ENCODE results near the gene LRRC1.

LRRC1 gene

GRCh38 chr6:53896196-53896595 is 101.4 kb downstream of the LRRC1 start:
- DNase-seq: no peak

GRCh38 chr6:53898026-53898795 is 103.4 kb downstream of the LRRC1 start:
- no peak for DNase-seq

DNA sequence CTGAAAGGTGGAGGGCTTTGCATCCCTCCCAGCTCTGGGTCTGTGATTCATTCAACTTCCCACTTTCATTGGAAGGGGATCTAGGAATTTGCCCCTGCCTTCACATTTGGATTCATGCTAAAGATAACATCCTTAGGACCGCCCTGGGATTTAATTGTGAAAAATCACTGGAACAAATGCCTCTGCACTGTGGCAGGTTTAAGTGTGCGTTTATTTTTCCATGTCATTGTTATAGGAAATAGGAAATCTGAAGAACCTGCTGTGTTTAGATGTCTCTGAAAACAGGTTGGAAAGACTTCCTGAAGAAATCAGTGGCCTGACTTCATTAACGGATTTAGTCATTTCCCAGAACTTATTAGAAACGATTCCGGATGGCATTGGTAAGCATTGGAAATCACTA is 104.7 kb downstream of the LRRC1 start:
- DNase-seq: no peak

GRCh38 chr6:53903357-53903756 is 108.6 kb downstream of the LRRC1 start:
- no peak for DNase-seq

DNA sequence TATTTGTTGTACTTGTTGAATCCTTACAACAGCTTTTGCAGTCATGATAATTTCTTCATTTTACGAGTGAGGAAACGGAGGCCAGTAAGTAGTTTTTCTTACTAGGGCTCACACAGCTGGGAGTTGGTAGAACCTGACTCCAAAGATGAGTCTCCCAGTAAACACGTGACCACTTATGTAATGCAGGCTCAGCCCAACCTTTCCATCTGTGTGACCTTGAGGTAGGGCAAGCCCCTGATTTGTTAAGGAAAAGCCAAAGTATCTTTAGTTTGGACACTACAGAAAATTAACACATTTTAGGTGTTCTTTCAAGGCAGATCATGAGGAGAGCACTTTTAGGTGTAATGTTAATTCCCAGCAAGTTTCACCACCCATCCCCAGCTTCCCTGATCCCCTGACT is 111.3 kb downstream of the LRRC1 start:
- DNase-seq: no peak

- no peak for DNase-seq
Observed at GRCh38 chr6:53906842-53907241, 112.0 kb downstream of the LRRC1 start.

GRCh38 chr6:53910834-53911233 is 116.0 kb downstream of the LRRC1 start:
- peak; percentile 35 for DNase-seq

GRCh38 chr6:53912661-53913060 is 117.9 kb downstream of the LRRC1 start:
- no peak for DNase-seq

GRCh38 chr6:53913286-53913685 is 118.5 kb downstream of the LRRC1 start:
- DNase-seq: no peak

- DNase-seq: no peak
Observed at GRCh38 chr6:53915026-53915691, 120.4 kb downstream of the LRRC1 start.

- DNase-seq: no peak
Observed at GRCh38 chr6:53916804-53917463, 122.1 kb downstream of the LRRC1 start.

GRCh38 chr6:53917464-53917842 is 122.6 kb downstream of the LRRC1 start:
- no peak for DNase-seq

DNA sequence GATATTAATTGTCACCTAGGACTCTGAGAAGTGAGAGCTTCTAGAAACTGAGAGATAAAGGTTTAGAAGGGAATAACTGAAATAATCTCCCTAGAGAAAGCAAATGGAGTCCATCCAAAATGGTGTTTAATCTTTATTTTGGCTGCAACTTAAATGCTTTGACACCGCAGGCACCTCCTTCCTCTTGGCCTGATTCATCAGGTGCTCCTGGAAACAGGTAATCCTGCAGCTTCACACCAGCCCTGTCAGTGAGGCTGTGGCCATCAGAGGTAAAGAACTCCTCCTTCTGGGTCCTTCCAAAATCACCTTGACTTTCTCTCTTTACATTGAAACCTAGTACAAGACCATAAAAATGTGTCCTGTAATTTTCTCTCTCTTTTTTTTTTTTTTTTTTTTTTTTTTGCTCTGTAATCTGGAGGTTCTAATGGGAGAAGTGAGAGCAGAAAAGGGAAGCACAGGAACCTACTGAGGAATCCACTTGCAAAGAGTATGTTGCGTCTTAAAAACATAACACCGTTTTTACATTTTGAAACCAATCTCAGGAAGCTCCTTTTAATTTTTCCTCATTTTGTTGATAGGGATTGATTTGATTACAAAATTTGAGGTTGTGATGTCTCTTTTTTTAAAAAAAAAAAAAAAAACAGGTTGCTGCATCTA is 124.2 kb downstream of the LRRC1 start:
- no peak for DNase-seq

DNA sequence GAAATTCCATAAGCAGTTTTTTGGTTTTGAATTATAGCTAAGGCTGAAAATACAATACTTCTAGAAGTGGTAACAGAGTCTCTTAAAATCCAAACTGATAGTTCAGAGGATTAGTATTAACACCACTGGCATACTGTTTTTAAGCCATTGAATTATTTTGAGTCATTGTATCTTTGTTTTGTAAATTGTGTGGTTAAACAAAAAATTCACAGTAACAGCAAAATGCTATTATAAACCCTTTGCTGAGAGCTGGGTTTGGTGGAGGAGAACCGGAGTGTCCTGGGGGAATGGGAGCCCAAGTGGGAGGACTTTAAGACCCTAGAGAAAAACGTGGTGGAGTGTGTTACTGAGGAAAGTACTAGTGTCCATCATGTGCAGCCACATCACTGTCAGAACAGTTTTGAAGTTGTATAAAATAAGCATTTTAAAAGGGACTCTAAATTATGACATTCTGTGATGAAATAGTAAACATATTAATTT is 125.1 kb downstream of the LRRC1 start:
- DNase-seq: no peak

GRCh38 chr6:53920881-53921280 is 126.1 kb downstream of the LRRC1 start:
- no peak for DNase-seq

DNA sequence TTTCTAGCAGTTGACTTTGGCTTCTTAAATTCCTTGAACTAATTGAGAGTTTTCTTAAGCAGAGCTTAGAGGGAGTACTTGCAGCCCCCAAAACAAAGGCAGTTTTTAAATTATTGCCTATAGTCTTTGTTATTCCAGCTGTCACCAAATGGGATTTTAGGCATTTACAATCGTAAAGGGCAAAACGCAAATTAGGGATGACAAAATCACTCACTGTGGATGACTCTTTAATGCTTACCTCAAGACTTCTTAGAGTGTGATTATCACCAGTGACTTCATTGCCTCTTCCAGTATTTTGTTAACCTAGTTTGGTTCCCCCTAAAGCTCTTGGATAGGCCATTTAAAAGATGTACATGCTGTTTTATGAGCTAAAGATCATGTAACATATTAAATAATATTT is 126.8 kb downstream of the LRRC1 start:
- no peak for DNase-seq

- DNase-seq: no peak
Observed at GRCh38 chr6:53922539-53922981, 127.8 kb downstream of the LRRC1 start.

- no peak for DNase-seq
Observed at GRCh38 chr6:53924277-53924676, 129.5 kb downstream of the LRRC1 start.

GRCh38 chr6:53924821-53925422 is 130.1 kb downstream of the LRRC1 start:
- peak; percentile 81 for DNase-seq

DNA sequence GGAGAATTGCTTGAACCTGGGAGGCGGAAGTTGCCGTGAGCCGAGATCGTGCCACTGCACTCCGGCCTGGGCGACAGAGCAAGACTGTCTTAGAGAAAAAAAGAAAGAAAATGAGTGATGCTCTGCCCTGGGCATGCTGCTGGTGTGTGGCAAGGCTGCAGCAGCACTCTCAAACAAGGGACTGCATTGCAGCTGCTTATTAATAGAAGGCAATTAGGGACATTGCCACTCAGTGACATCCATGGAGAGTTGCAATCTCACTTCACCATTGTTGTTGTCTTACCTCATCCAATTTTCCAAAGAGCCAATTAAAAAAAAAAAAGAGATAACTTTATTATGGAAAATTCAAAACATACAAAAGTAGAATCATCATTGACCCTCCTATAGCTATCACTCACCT is 131.1 kb downstream of the LRRC1 start:
- peak; percentile 44 for DNase-seq

DNA sequence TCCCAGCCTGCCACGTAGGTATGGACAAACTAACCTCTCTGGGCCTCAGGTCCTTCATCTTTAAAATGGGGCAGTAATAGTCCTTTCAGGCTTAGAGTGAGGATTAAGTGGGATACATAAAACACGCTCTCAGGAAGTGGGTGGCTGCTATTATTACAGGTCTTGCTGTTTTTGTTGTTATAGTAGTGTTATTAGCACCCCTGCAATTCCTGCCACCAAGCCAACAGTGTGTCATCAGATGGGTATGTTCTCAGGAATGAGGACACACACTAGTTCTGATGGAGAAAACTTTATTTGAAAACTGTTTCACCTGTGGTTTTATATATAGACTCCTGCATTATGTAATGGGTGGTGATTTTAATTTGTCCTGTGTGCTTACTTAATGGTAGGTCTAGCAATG is 131.7 kb downstream of the LRRC1 start:
- peak; percentile 88 for DNase-seq

- no peak for DNase-seq
Observed at GRCh38 chr6:53928641-53929040, 133.8 kb downstream of the LRRC1 start.

Data from NCI-H510A treated with DMSO at 0.1 percent for 48 hours (cell line).